Frontal cortex (tissue), 4 donors: ENCODE measurements around the gene TNRC6A. TPM values are rescaled to one million over a fixed set of nuclear protein-coding genes. Genes with fewer than 3 reads are reported as not detected.
"Not testable (repeated sequence)": the region's sequence is repeated elsewhere in the genome, so short reads cannot be mapped to it uniquely, and the experiment has no call there.

Experiments used
- DNase-seq, 2 donors: peaks; one replicate each; pipeline ENCODE4 v3.0.0; 2012; ENCODE audit warnings: low spot score in 2 of 2
- FAIRE-seq: peaks from 2 replicates; lab custom pipeline; 2012; peaks lifted over from hg19 to GRCh38; lab: Jason Lieb, UNC
- total RNA-seq: library from RNA; depleted of rRNA; stranded (reverse); fragments of >200 nt; gene quantifications from one replicate; pipeline ENCODE4 v1.2.3, GENCODE V29; 2014
- donor health status: control.
- donor health status: control.
- donor health status: control.

Gene TNRC6A
- total RNA-seq, 1 donor from 2014 or later, result 53.8 TPM

GRCh38 chr16:24837969-24838368, 108.5 kb downstream of the TNRC6A start:
- no peak for DNase-seq
- FAIRE-seq, result no peak

GRCh38 chr16:24838554-24839266, 109.3 kb downstream of the TNRC6A start:
- DNase-seq (peak; percentile 27 to 34), FAIRE-seq (no peak)

GRCh38 chr16:24839347-24839972, 110.0 kb downstream of the TNRC6A start:
- DNase-seq (no peak), FAIRE-seq (no peak)

GRCh38 chr16:24841291-24841690, 111.8 kb downstream of the TNRC6A start:
- FAIRE-seq, result no peak
- DNase-seq, result no peak

GRCh38 chr16:24844101-24845030, 114.9 kb downstream of the TNRC6A start:
- DNase-seq, result no peak
- no peak for FAIRE-seq

GRCh38 chr16:24845031-24845365, 115.5 kb downstream of the TNRC6A start:
- not testable (repeated sequence) for DNase-seq

GRCh38 chr16:24845726-24846547, 116.5 kb downstream of the TNRC6A start, which contains the start of gene SLC5A11:
Gene SLC5A11 (plus strand): TSS chr16:24845963. CDS start chr16:24858644, 12,681 bp downstream.
- DNase-seq (no peak), FAIRE-seq (no peak)

More at GRCh38 chr16:24845031-24845365, 115.5 kb downstream of the TNRC6A start:
- FAIRE-seq, result not testable (repeated sequence)

GRCh38 chr16:24846548-24847357, 117.3 kb downstream of the TNRC6A start:
- DNase-seq, result no peak
- FAIRE-seq, result no peak

GRCh38 chr16:24847358-24847664, 117.9 kb downstream of the TNRC6A start:
- DNase-seq, result no peak
- FAIRE-seq, result no peak

GRCh38 chr16:24848065-24848464, 118.6 kb downstream of the TNRC6A start:
- DNase-seq, result no peak
- FAIRE-seq, result no peak

GRCh38 chr16:24849641-24850040, 120.2 kb downstream of the TNRC6A start:
- DNase-seq (no peak), FAIRE-seq (no peak)

GRCh38 chr16:24850289-24850938, 121.0 kb downstream of the TNRC6A start:
- FAIRE-seq, result no peak
- DNase-seq, result no peak

GRCh38 chr16:24851700-24852099, 122.2 kb downstream of the TNRC6A start:
- FAIRE-seq, result no peak
- DNase-seq, result no peak

GRCh38 chr16:24852281-24852721, 122.8 kb downstream of the TNRC6A start:
- FAIRE-seq, result no peak
- DNase-seq, result no peak

- no peak for FAIRE-seq
- no peak for DNase-seq
These were observed 123.8 kb downstream of the TNRC6A start for GRCh38 chr16:24853169-24853824.

GRCh38 chr16:24853830-24854229, 124.4 kb downstream of the TNRC6A start:
- DNase-seq (peak in 1 of 2 donors; percentile 49), FAIRE-seq (no peak)

GRCh38 chr16:24854607-24855171, 125.2 kb downstream of the TNRC6A start:
- FAIRE-seq (no peak), DNase-seq (no peak)

GRCh38 chr16:24855678-24856077, 126.2 kb downstream of the TNRC6A start:
- DNase-seq (no peak), FAIRE-seq (no peak)
